GM12878 (cell line): ENCODE results near the gene HSD17B12. TPM values are rescaled to one million over a fixed set of nuclear protein-coding genes. Genes with fewer than 3 reads are reported as not detected.
A peak's percentile ranks its signal among the peaks of the same experiment; 100 is the strongest.

Source experiments
- BMI1 ChIP-seq: fragments of 450-650 bp; IDR thresholded peaks from 2 replicates; pipeline ENCODE4 v1.6.1; 2016; ENCODE audit warnings: mild to moderate bottlenecking, moderate library complexity, borderline replicate concordance
- BRCA1 ChIP-seq: IDR thresholded peaks from 2 replicates; pipeline ENCODE4 v1.6.1; 2011; ENCODE audit warnings: low read depth, low read length, improper control_type of control experiment
- CBFB ChIP-seq: IDR thresholded peaks from 2 replicates; pipeline ENCODE4 v1.6.1; 2016; ENCODE audit warnings: antibody characterized with exemption, low read depth
- DPF2 ChIP-seq: fragments of 450-650 bp; IDR thresholded peaks from 2 replicates; pipeline ENCODE4 v1.6.1; 2017; ENCODE audit warnings: mild to moderate bottlenecking
- EED ChIP-seq: sonication (generic); IDR thresholded peaks from 2 replicates; pipeline ENCODE4 v1.6.1; 2016; ENCODE audit warnings: antibody characterized with exemption, low read depth
- EP300 ChIP-seq, 2 experiments: fragments of 150-350 bp in 1 of 2; IDR thresholded peaks; 2 replicates each; pipeline ENCODE4 v1.6.1; 2011 to 2012; ENCODE audit warnings: low read depth in 2 of 2, low read length in 2 of 2, borderline replicate concordance in 1 of 2, improper control_type of control experiment in 1 of 2, inconsistent platforms in 1 of 2; ENCODE audit not compliant: control insufficient read depth in 1 of 2
- ESRRA ChIP-seq: IDR thresholded peaks from 2 replicates; pipeline ENCODE4 v1.6.1; 2012; ENCODE audit warnings: mild to moderate bottlenecking, low read length, improper control_type of control experiment
- HDAC6 ChIP-seq: fragments of 200-600 bp; sonication (generic); IDR thresholded peaks from one replicate; pipeline ENCODE4 v1.8.0; 2017; ENCODE audit warnings: antibody characterized with exemption; ENCODE audit not compliant: unreplicated experiment
- MEF2A ChIP-seq: IDR thresholded peaks from 2 replicates; pipeline ENCODE4 v1.6.1; 2011; ENCODE audit warnings: low read depth, mild to moderate bottlenecking, low read length, moderate library complexity; ENCODE audit not compliant: insufficient read depth
- NFYA ChIP-seq: IDR thresholded peaks from 2 replicates; pipeline ENCODE4 v1.6.1; 2011; ENCODE audit warnings: low read depth, mild to moderate bottlenecking, low read length, improper control_type of control experiment, borderline replicate concordance
- NFYB ChIP-seq: IDR thresholded peaks from 2 replicates; pipeline ENCODE4 v1.6.1; 2011; ENCODE audit warnings: low read depth, mild to moderate bottlenecking, low read length, improper control_type of control experiment, moderate library complexity; ENCODE audit not compliant: insufficient read depth
- polyA plus RNA-seq, 11 experiments: library from polyadenylated mRNA; depleted of rRNA in 4 of 11; unstranded in 6 of 11; stranded (reverse) in 5 of 11; fragments of >200 nt; fragmentation: Nextera tagmentation in 4 of 11; fragmentation: Illumina TruSeq in 1 of 11; extraction: Ambion mirVana in 4 of 11; extraction: Trizol in 1 of 11; gene quantifications; 1 replicate in 1 of 11; 2 replicates in 10 of 11; pipeline versions ENCODE4 v1.2.1 to v1.2.3, GENCODE V29; 2011 to 2016; ENCODE audit warnings: inconsistent platforms in 2 of 11, missing spikeins in 2 of 11, low read depth in 1 of 11
- total RNA-seq, 4 experiments: library from RNA; depleted of rRNA in 3 of 4; stranded (reverse); fragments of >200 nt in 3 of 4; fragmentation: Illumina TruSeq in 1 of 4; extraction: Trizol in 1 of 4; gene quantifications; 2 replicates each; pipeline versions ENCODE4 v1.2.1 to v1.2.3, GENCODE V29; 2013 to 2021
- TF ChIP-seq, protein P1 (sequence below): fragments of 450-650 bp; IDR thresholded peaks from 2 replicates; pipeline ENCODE4 v1.6.1; 2016; ENCODE audit warnings: mild to moderate bottlenecking, moderate library complexity, borderline replicate concordance
- TF ChIP-seq, protein P2 (sequence below): fragments of 450-650 bp; IDR thresholded peaks from 2 replicates; pipeline ENCODE4 v1.6.1; 2018; ENCODE audit warnings: mild to moderate bottlenecking, low read depth, moderate library complexity; ENCODE audit not compliant: partially characterized antibody
- TF ChIP-seq, protein P3 (sequence below): fragments of 450-650 bp; IDR thresholded peaks from 2 replicates; pipeline ENCODE4 v1.6.1; 2018; ENCODE audit warnings: borderline replicate concordance, mild to moderate bottlenecking; ENCODE audit not compliant: partially characterized antibody
- TF ChIP-seq, protein P4 (sequence below): IDR thresholded peaks from 2 replicates; pipeline ENCODE4 v1.6.1; 2011; ENCODE audit warnings: borderline replicate concordance, low read depth, mild to moderate bottlenecking, moderate library complexity, low read length; ENCODE audit not compliant: insufficient read depth, poor library complexity, severe bottlenecking
- TF ChIP-seq, protein P5 (sequence below): IDR thresholded peaks from 2 replicates; pipeline ENCODE4 v1.6.1; 2011; ENCODE audit warnings: low read depth, low read length, improper control_type of control experiment, borderline replicate concordance

The HSD17B12 gene
- total and polyA plus RNA-seq, 10 of the 15 experiments (the other 5 are each of a cell fraction or from before 2014, with no cell fraction given): 23.6 to 88.0 (median 64.7) TPM

DNA sequence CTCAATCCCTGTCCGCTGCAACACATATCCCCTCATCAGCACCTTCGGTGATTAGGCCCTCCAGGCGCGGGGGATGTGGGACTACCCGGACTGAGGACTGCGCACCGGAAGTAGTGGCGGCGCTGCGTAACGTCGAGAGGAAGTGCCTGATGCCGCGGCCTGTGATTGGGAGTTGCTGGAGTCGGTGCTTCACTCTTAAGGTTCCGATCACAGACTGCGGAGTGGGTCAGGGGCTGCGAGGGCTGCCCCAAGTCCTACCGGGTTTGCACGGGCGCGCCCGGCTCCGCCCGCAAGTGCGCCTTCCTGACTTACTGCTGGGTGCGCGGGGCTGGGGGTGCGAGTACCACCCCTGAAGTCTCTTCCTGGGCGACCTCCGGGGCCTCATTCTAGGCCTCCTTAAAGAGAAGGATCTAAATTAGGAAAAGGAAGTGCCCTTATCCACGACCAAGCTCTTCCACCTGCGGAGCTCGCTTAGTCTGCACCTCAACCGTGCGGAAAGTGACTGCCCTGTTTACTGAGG, 200.2 kb downstream of the HSD17B12 start, which contains the start of gene ALKBH3 (continued):
- TF ChIP-seq, protein P1, sequence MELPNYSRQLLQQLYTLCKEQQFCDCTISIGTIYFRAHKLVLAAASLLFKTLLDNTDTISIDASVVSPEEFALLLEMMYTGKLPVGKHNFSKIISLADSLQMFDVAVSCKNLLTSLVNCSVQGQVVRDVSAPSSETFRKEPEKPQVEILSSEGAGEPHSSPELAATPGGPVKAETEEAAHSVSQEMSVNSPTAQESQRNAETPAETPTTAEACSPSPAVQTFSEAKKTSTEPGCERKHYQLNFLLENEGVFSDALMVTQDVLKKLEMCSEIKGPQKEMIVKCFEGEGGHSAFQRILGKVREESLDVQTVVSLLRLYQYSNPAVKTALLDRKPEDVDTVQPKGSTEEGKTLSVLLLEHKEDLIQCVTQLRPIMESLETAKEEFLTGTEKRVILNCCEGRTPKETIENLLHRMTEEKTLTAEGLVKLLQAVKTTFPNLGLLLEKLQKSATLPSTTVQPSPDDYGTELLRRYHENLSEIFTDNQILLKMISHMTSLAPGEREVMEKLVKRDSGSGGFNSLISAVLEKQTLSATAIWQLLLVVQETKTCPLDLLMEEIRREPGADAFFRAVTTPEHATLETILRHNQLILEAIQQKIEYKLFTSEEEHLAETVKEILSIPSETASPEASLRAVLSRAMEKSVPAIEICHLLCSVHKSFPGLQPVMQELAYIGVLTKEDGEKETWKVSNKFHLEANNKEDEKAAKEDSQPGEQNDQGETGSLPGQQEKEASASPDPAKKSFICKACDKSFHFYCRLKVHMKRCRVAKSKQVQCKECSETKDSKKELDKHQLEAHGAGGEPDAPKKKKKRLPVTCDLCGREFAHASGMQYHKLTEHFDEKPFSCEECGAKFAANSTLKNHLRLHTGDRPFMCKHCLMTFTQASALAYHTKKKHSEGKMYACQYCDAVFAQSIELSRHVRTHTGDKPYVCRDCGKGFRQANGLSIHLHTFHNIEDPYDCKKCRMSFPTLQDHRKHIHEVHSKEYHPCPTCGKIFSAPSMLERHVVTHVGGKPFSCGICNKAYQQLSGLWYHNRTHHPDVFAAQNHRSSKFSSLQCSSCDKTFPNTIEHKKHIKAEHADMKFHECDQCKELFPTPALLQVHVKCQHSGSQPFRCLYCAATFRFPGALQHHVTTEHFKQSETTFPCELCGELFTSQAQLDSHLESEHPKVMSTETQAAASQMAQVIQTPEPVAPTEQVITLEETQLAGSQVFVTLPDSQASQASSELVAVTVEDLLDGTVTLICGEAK: peak; percentile 99
- TF ChIP-seq HDAC6 (no peak), DPF2 (no peak; the same call in 1 of the 2 replicates), EED (no peak), BRCA1 (no peak), NFYB (peak; percentile 95), EP300 (IDR thresholded peaks at IDR 0.05; ENCODE audit: borderline replicate concordance in 1 of 2, control insufficient read depth in 1 of 2, low read depth in 2 of 2, low read length in 2 of 2) (no peak), NFYA (no peak), ESRRA (no peak), CBFB (peak; percentile 53; the same call in 1 of the 2 replicates), MEF2A (0 out of 2 replicates have a peak, but pooled peaks have one; percentile 44), BMI1 (no peak)
- TF ChIP-seq, protein P2, sequence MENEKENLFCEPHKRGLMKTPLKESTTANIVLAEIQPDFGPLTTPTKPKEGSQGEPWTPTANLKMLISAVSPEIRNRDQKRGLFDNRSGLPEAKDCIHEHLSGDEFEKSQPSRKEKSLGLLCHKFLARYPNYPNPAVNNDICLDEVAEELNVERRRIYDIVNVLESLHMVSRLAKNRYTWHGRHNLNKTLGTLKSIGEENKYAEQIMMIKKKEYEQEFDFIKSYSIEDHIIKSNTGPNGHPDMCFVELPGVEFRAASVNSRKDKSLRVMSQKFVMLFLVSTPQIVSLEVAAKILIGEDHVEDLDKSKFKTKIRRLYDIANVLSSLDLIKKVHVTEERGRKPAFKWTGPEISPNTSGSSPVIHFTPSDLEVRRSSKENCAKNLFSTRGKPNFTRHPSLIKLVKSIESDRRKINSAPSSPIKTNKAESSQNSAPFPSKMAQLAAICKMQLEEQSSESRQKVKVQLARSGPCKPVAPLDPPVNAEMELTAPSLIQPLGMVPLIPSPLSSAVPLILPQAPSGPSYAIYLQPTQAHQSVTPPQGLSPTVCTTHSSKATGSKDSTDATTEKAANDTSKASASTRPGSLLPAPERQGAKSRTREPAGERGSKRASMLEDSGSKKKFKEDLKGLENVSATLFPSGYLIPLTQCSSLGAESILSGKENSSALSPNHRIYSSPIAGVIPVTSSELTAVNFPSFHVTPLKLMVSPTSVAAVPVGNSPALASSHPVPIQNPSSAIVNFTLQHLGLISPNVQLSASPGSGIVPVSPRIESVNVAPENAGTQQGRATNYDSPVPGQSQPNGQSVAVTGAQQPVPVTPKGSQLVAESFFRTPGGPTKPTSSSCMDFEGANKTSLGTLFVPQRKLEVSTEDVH: peak; percentile 87
- TF ChIP-seq, protein P3, sequence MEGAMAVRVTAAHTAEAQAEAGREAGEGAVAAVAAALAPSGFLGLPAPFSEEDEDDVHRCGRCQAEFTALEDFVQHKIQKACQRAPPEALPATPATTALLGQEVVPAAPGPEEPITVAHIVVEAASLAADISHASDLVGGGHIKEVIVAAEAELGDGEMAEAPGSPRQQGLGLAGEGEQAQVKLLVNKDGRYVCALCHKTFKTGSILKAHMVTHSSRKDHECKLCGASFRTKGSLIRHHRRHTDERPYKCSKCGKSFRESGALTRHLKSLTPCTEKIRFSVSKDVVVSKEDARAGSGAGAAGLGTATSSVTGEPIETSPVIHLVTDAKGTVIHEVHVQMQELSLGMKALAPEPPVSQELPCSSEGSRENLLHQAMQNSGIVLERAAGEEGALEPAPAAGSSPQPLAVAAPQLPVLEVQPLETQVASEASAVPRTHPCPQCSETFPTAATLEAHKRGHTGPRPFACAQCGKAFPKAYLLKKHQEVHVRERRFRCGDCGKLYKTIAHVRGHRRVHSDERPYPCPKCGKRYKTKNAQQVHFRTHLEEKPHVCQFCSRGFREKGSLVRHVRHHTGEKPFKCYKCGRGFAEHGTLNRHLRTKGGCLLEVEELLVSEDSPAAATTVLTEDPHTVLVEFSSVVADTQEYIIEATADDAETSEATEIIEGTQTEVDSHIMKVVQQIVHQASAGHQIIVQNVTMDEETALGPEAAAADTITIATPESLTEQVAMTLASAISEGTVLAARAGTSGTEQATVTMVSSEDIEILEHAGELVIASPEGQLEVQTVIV: peak; percentile 74
- TF ChIP-seq, protein P4, sequence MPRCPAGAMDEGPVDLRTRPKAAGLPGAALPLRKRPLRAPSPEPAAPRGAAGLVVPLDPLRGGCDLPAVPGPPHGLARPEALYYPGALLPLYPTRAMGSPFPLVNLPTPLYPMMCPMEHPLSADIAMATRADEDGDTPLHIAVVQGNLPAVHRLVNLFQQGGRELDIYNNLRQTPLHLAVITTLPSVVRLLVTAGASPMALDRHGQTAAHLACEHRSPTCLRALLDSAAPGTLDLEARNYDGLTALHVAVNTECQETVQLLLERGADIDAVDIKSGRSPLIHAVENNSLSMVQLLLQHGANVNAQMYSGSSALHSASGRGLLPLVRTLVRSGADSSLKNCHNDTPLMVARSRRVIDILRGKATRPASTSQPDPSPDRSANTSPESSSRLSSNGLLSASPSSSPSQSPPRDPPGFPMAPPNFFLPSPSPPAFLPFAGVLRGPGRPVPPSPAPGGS: peak; percentile 17
- TF ChIP-seq, protein P5, sequence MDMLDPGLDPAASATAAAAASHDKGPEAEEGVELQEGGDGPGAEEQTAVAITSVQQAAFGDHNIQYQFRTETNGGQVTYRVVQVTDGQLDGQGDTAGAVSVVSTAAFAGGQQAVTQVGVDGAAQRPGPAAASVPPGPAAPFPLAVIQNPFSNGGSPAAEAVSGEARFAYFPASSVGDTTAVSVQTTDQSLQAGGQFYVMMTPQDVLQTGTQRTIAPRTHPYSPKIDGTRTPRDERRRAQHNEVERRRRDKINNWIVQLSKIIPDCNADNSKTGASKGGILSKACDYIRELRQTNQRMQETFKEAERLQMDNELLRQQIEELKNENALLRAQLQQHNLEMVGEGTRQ: no peak
